ENCODE measurements around the gene TENM4. TPM values are rescaled to one million over a fixed set of nuclear protein-coding genes. Genes with fewer than 3 reads are reported as not detected.

The TENM4 gene
- total RNA-seq, 1 donor = 10.4 TPM

GRCh38 chr11:79147731-79148130 is 293.1 kb downstream of the TENM4 start:
- no peak for TF ChIP-seq CTCF (IDR thresholded peaks at IDR 0.05; ENCODE audit: insufficient read depth, low read depth, low read length)
- no peak overlapping the region for H3K4me3 ChIP-seq (ENCODE audit: low read depth, low read length)
- DNase-seq (ENCODE audit: low read depth) = no peak

DNA sequence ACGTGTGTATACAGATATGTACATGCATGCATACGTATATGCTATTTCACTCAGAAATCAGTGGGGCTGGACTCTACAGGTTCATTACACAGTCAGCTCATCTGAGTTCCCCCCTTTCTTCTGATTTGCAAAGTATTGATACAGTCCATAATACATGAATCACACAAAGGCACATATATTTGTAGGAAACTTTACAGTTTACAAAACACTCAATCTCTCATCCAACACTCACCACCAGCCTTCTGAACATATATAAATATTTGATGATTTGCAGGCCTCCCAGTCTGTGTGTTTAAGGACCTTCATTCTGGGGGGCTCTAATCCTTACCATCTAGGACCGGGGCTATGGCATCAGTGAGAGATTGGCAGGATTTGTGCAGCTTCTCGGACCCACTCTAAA is 293.8 kb downstream of the TENM4 start:
- no peak overlapping the region for H3K4me3 ChIP-seq (ENCODE audit: low read depth, low read length)
- no peak for TF ChIP-seq CTCF (IDR thresholded peaks at IDR 0.05; ENCODE audit: insufficient read depth, low read depth, low read length)
- no peak for DNase-seq (ENCODE audit: low read depth)

DNA sequence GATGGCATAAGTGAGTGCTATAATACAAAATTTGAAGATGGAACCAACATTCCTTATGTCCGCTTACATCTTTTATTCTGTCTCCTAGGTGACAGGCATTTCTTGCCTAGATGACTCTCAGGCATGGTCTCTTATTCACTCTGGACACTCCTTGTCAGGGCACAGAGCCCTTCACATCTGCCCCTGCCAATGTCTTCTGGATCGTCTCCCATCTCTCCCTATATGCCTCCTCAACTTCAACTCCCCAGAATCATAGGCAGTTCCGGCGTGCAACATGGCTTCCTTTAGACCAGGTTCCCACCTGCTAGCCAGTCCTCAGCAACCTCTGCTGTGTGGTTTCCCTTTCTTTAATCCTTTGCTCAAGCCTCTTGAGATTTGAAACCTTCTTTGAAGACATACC is 300.9 kb downstream of the TENM4 start:
- no peak for DNase-seq (ENCODE audit: low read depth)
- TF ChIP-seq CTCF (IDR thresholded peaks at IDR 0.05; ENCODE audit: insufficient read depth, low read depth, low read length) = no peak
- no peak overlapping the region for H3K4me3 ChIP-seq (ENCODE audit: low read depth, low read length)

GRCh38 chr11:79129702-79130101 is 311.1 kb downstream of the TENM4 start:
- no peak for DNase-seq (ENCODE audit: low read depth)
- TF ChIP-seq CTCF (IDR thresholded peaks at IDR 0.05; ENCODE audit: insufficient read depth, low read depth, low read length) = no peak
- H3K4me3 ChIP-seq (ENCODE audit: low read depth, low read length) = no peak overlapping the region

- no peak overlapping the region for H3K4me3 ChIP-seq (ENCODE audit: low read depth, low read length)
- no peak for DNase-seq (ENCODE audit: low read depth)
- TF ChIP-seq CTCF (IDR thresholded peaks at IDR 0.05; ENCODE audit: insufficient read depth, low read depth, low read length) = no peak
Observed at GRCh38 chr11:79128291-79128690, 312.5 kb downstream of the TENM4 start.

DNA sequence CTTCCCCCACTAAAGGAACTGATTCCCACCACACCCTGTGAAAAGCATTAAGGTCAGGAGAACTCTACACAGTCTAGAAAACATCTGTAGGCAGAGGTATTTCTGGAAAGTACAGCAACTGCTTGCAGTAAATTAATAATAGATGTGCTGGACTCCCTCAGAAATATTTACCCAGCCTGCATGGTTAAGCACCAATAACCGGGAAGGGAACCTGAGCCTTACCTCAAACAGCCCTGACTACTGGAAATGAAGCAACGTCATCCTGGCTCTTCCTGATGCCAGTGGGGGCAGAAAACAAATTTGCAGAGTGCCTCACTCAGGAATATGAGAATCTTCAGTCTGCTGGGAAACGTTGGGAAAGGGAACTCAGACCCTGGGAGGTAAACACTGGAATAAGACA is 318.1 kb downstream of the TENM4 start:
- DNase-seq (ENCODE audit: low read depth) = no peak
- H3K4me3 ChIP-seq (ENCODE audit: low read depth, low read length) = no peak overlapping the region
- no peak for TF ChIP-seq CTCF (IDR thresholded peaks at IDR 0.05; ENCODE audit: insufficient read depth, low read depth, low read length)

DNA sequence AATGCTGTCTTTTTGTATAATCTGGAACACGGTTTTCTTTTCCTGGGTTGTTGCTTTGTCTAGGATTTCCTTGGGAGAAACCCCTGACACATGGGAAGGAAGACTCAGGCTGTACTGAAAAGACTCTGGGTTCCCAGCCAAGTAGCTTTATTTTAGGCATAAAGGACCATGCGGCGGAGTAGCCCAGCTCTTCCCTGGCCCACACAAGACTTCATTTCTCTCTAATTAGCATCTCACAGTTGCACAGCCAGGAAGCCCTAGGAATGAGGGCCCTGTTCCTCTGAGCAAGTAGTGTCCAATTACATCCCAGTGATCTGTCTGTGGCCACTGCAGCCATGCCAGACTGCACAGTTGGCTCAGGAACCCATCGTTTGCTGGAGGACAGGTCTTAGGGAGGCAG is 319.5 kb downstream of the TENM4 start:
- TF ChIP-seq CTCF (IDR thresholded peaks at IDR 0.05; ENCODE audit: insufficient read depth, low read depth, low read length) = no peak
- no peak for DNase-seq (ENCODE audit: low read depth)
- no peak overlapping the region for H3K4me3 ChIP-seq (ENCODE audit: low read depth, low read length)
